DMS 273 (cell line): ENCODE data around the gene ACD.
A peak's percentile ranks its signal among the peaks of the same experiment; 100 is the strongest.

Source experiments
- DNase-seq: peaks from one replicate; lab custom pipeline; 2025; ENCODE audit not compliant: unreplicated experiment; lab: John Stamatoyannopoulos, UW

ACD gene

DNA sequence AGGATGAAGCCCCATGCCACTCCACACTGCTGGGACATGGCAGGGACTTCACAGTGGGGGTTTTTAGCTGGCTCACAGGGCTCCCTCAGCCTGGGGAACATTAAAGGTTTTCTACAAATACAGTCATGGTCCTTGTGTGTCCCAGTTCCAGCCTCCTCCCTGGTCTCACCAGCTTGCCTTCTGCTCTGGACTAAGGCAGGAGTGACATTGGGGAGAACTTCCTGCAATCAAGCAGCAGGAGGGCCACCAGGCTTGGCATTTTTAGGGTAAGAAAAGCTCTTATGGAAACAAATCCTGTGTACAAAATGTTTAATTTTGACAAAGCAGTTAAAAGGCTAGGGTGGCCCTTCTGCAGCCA is 2.6 kb upstream of the ACD start:
- no peak for DNase-seq

- no peak for DNase-seq
These were observed 2.0 kb upstream of the ACD start for GRCh38 chr16:67661886-67662652.

DNA sequence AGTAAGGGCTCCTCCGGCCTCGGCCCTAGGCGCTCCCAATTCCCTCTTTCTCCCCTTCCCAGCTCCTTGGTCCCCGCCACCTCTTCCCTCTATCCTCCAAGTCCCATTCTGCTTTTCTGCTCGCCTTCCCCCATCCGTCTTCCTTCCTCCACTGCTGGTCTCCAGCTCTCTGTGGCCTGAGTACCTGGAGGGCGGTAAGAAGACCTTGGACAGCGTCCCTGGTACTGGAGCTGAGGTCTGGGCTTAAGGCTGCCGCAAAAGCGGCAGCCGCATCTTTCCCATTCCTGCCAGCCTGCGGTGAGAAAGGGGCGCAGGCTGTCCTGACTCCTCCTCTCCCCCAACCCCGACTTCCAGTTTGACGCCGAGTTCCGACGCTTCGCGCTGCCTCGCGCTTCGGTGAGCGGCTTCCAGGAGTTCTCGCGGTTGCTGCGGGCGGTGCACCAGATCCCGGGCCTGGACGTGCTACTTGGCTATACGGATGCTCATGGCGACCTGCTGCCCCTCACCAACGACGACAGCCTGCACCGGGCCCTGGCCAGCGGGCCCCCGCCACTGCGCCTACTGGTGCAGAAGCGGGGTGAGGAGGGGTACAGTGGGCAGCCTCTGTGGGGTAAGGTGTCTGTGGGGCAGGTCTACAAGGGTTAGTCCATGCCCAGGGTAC is 1.2 kb upstream of the ACD start:
- DNase-seq, result peak; percentile 76

DNA sequence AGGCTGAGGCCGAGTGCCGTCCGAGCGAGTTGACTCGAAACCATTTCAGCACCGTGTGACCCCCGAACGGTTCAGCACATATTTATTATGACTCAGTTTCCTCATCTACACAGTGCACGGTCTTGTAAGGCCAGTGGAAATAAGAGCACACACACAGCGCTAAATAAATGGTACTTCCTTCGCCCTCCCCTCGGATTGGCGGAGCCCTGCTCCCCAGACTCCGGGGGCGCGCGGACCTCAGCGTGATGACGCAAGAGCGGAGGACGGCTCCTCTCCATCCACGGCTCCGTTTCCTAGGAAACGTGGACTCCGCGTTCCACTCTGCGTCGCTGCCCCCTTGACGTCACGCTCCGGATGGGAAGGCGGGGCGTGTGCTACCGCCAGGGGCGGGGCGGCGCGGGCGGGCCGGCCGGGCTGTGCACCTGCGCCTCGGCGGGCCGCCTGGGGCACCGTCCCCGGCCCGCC is 536 bp upstream of the ACD start, which contains the start of gene PARD6A:
Gene PARD6A, plus strand, starts transcription at position 397 of the 465 bp plus-strand sequence. CDS start 79 bp downstream, outside the sequence.
- peak; percentile 99 for DNase-seq

GRCh38 chr16:67658849-67659674 is 998 bp downstream of the ACD start:
- no peak for DNase-seq

- DNase-seq, result no peak
These were observed 2.1 kb downstream of the ACD start for GRCh38 chr16:67657751-67658518.

GRCh38 chr16:67657017-67657608 is 2.9 kb downstream of the ACD start:
- DNase-seq, result no peak

GRCh38 chr16:67656344-67657016 is 3.6 kb downstream of the ACD start:
- DNase-seq, result no peak

DNA sequence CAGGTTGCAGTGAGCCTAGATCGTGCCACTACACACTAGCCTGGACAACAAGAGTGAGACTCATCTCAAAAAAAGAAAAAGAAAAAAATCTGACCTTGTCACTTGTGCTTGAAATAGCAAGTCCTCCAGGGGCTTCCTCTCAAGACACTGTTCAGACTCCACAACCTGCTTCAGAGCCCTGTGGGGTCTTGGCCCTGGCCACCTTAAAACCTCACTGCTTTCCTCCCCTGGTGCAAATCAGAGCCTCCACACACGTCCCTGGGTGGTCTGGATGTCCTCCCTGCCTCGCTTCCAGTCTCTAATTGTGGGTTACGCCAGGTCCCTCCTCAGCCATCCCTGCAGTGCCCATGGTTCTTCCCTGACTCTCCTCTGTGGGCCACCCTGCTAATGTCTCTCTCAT is 4.7 kb downstream of the ACD start:
- no peak for DNase-seq

GRCh38 chr16:67654403-67654911 is 5.6 kb downstream of the ACD start:
- no peak for DNase-seq

GRCh38 chr16:67653789-67654402 is 6.2 kb downstream of the ACD start:
- DNase-seq, result no peak

GRCh38 chr16:67653128-67653788 is 6.8 kb downstream of the ACD start:
- DNase-seq, result peak; percentile 41

GRCh38 chr16:67652578-67653127 is 7.4 kb downstream of the ACD start:
- peak; percentile 78 for DNase-seq

- DNase-seq, result no peak
These were observed 8.2 kb downstream of the ACD start for GRCh38 chr16:67651847-67652246.

- no peak for DNase-seq
These were observed 9.0 kb downstream of the ACD start for GRCh38 chr16:67651039-67651438.

- DNase-seq, result no peak
These were observed 10.0 kb downstream of the ACD start for GRCh38 chr16:67650023-67650422.

GRCh38 chr16:67649494-67649931 is 10.5 kb downstream of the ACD start:
- DNase-seq, result peak; percentile 34

- no peak for DNase-seq
These were observed 11.2 kb downstream of the ACD start for GRCh38 chr16:67648764-67649407.
